PC-3 (cell line): ENCODE measurements around the gene EIF2B4. TPM values are rescaled to one million over a fixed set of nuclear protein-coding genes. Genes with fewer than 3 reads are reported as not detected.
"Not testable (repeated sequence)": the region's sequence is repeated elsewhere in the genome, so short reads cannot be mapped to it uniquely, and the experiment has no call there.

Source experiments
- ATAC-seq: fragments of 200-7000 bp; cut with Tn5 transposase; 2 replicates; pipeline ENCODE4 v1.9.1; 2020; ENCODE audit warnings: mild to moderate bottlenecking, moderate library complexity
- BruUV-seq: library from RNA; stranded (reverse); fragments of 400-500 nt; replicated peaks from 2 replicates; lab custom pipeline; 2021; lab: Mats Ljungman, UMichigan
- CTCF ChIA-PET: fragments of 300-600 bp; sonication (Branson Sonifier 250); formaldehyde crosslinking; loops from one replicate; lab custom pipeline; 2022; ENCODE audit warnings: antibody characterized with exemption; lab: Charles Lee
- POLR2A ChIA-PET: fragments of 300-600 bp; sonication (Branson Sonifier 250); formaldehyde crosslinking; loops from one replicate; lab custom pipeline; 2022; ENCODE audit warnings: antibody characterized with exemption; ENCODE audit not compliant: unreplicated experiment; lab: Charles Lee
- DNase-seq: peaks from one replicate; pipeline ENCODE4 v3.0.0-alpha.2; 2015
- H2AFZ ChIP-seq: fragments of 300-600 bp; sonication (generic); 2 replicates; pipeline ENCODE4 v1.6.0; 2016; ENCODE audit warnings: antibody characterized with exemption, low read length
- H3F3A ChIP-seq: fragments of 300-600 bp; sonication (generic); one replicate; pipeline ENCODE4 v1.6.0; 2017; ENCODE audit warnings: antibody characterized with exemption, low read length, control low read depth, mild to moderate bottlenecking; ENCODE audit not compliant: unreplicated experiment
- H3K27ac ChIP-seq: fragments of 300-600 bp; sonication (generic); 2 replicates; pipeline ENCODE4 v1.5.1; 2016; ENCODE audit warnings: mild to moderate bottlenecking, low read length
- H3K27me3 ChIP-seq: fragments of 300-600 bp; sonication (generic); 2 replicates; pipeline ENCODE4 v1.6.1; 2016; ENCODE audit warnings: low read length, mixed read lengths
- H3K36me3 ChIP-seq: fragments of 300-600 bp; sonication (generic); 2 replicates; pipeline ENCODE4 v1.6.1; 2016; ENCODE audit warnings: low read depth, mixed run types, low read length, mixed read lengths
- H3K4me1 ChIP-seq: fragments of 300-600 bp; sonication (generic); 2 replicates; pipeline ENCODE4 v1.5.1; 2016; ENCODE audit warnings: low read length; ENCODE audit not compliant: insufficient read depth
- H3K4me2 ChIP-seq: fragments of 300-600 bp; sonication (generic); 2 replicates; pipeline ENCODE4 v1.6.0; 2016; ENCODE audit warnings: low read length
- H3K4me3 ChIP-seq: fragments of 300-600 bp; sonication (generic); 2 replicates; pipeline ENCODE4 v1.5.1; 2016; ENCODE audit warnings: mild to moderate bottlenecking, low read length, mixed read lengths
- H3K79me2 ChIP-seq: fragments of 300-600 bp; sonication (generic); 2 replicates; pipeline ENCODE4 v1.6.1; 2017; ENCODE audit warnings: low read length, mixed read lengths
- H3K9ac ChIP-seq: fragments of 300-600 bp; sonication (generic); 2 replicates; pipeline ENCODE4 v1.6.0; 2016; ENCODE audit warnings: mild to moderate bottlenecking, low read length
- H3K9me2 ChIP-seq: fragments of 300-600 bp; sonication (generic); replicated peaks from 2 replicates; pipeline ENCODE4 v1.6.1; 2016; ENCODE audit warnings: mixed run types, low read length, mixed read lengths
- H3K9me3 ChIP-seq: fragments of 300-600 bp; sonication (generic); 2 replicates; pipeline ENCODE4 v1.6.1; 2016; ENCODE audit warnings: low read length, mixed read lengths
- H4K20me1 ChIP-seq: fragments of 300-600 bp; sonication (generic); 2 replicates; pipeline ENCODE4 v1.6.1; 2016; ENCODE audit warnings: low read length, mixed read lengths
- EZH2 ChIP-seq: fragments of 300-600 bp; sonication (generic); IDR thresholded peaks from one replicate; pipeline ENCODE4 v1.6.1; 2017; ENCODE audit warnings: antibody characterized with exemption, mild to moderate bottlenecking, low read length; ENCODE audit not compliant: unreplicated experiment
- EZH2phosphoT487 ChIP-seq: fragments of 300-600 bp; sonication (generic); IDR thresholded peaks from 2 replicates; pipeline ENCODE4 v1.6.1; 2018; ENCODE audit warnings: mild to moderate bottlenecking, antibody characterized with exemption, low read length, borderline replicate concordance
- intact Hi-C: fragments of 100-400 bp; cut with micrococcal nuclease; formaldehyde crosslinking; loops from 2 replicates; pipeline ENCODE4 v1.9.0; 2023
- total RNA-seq: library from RNA; depleted of rRNA; stranded (reverse); fragments of >200 nt; gene quantifications from 2 replicates; pipeline ENCODE4 v1.2.3, GENCODE V29; 2014
- TF ChIP-seq, protein P1 (sequence below): fragments of 300-600 bp; sonication (generic); conservative IDR thresholded peaks from 2 replicates; pipeline ENCODE4 v1.5.1; 2017; ENCODE audit warnings: antibody characterized with exemption, low read depth, mild to moderate bottlenecking, low read length

Gene EIF2B4
- total RNA-seq, 1 experiment from 2014 or later, result 35.8 TPM

- H3K79me2 ChIP-seq, result peaks cover 14% of the 10 kb centered on the region
- H3K4me3 ChIP-seq, result peak overlapping the region; percentile 81
- ChIA-PET CTCF (no interaction called here), POLR2A (interaction anchor here (0.6 kb wide), 1 partner anchor 185 kb away, joined by 3 read pairs; no protein-coding TSS in a partner anchor)
- ATAC-seq (no peak), DNase-seq (peak; percentile 4)
- H3K27ac ChIP-seq, result peak overlapping the region; percentile 94
- peak overlapping the region; percentile 97 for H3K9ac ChIP-seq
- H3K4me2 ChIP-seq, result peak overlapping the region; percentile 97
- H3F3A ChIP-seq, result peaks cover 7% of the 10 kb centered on the region
- no peaks in the 10 kb centered on the region for H3K9me2 ChIP-seq
- TF ChIP-seq, protein P1, sequence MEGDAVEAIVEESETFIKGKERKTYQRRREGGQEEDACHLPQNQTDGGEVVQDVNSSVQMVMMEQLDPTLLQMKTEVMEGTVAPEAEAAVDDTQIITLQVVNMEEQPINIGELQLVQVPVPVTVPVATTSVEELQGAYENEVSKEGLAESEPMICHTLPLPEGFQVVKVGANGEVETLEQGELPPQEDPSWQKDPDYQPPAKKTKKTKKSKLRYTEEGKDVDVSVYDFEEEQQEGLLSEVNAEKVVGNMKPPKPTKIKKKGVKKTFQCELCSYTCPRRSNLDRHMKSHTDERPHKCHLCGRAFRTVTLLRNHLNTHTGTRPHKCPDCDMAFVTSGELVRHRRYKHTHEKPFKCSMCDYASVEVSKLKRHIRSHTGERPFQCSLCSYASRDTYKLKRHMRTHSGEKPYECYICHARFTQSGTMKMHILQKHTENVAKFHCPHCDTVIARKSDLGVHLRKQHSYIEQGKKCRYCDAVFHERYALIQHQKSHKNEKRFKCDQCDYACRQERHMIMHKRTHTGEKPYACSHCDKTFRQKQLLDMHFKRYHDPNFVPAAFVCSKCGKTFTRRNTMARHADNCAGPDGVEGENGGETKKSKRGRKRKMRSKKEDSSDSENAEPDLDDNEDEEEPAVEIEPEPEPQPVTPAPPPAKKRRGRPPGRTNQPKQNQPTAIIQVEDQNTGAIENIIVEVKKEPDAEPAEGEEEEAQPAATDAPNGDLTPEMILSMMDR, result no peak
- no peak for TF ChIP-seq EZH2
- TF ChIP-seq EZH2phosphoT487, result no peak
- peaks cover 32% of the 10 kb centered on the region for H3K4me1 ChIP-seq
- H4K20me1 ChIP-seq, result no peaks in the 10 kb centered on the region
- no peaks in the 10 kb centered on the region for H3K27me3 ChIP-seq
- intact Hi-C loops, result no loop called here
- peak overlapping the region; percentile 80 for H2AFZ ChIP-seq
- H3K9me3 ChIP-seq, result no peaks in the 10 kb centered on the region
- BruUV-seq, result TSS peak; percentile 84
- peaks cover 10% of the 10 kb centered on the region; the same call in 1 of the 2 replicates for H3K36me3 ChIP-seq
Measured at GRCh38 chr2:27322301-27322765, 47.8 kb downstream of the EIF2B4 start.

DNA sequence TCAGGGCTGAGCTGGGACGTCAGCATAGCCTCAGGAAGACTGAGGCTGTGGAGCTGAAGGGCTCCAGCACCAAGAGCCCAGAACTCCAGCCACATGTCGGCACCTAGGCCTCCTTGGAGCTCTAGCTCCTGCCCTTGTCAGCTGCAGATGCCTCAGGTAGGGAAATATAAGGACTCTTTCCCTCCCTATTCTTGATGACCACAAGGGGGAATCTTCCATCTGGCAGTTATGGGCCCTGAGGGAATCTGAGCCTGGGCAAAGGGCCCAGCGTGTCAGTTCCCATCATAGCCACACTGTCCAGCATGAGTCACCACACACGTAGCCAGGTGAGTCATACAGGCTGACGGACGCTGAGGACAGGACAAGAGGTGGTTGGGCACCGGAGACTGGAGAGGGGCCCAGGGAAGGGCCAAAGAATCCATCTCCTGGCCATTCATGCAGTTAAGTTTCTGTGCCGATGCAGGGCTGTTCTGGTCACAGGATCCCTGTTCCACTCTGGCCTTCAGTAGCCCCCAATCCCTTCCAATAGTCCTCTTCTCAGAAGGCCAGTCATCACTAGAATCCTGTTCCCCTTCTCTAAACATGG lies 49.1 kb downstream of the EIF2B4 start:
- no peaks in the 10 kb centered on the region for H3K9me3 ChIP-seq
- H3K79me2 ChIP-seq, result peaks cover 14% of the 10 kb centered on the region
- no peaks in the 10 kb centered on the region for H3K9me2 ChIP-seq
- ChIA-PET CTCF (no interaction called here), POLR2A (interaction anchor here (0.5 to 0.6 kb wide), 2 partner anchors 49 to 86 kb away, joined by 3 to 4 read pairs; no protein-coding TSS in a partner anchor)
- peak overlapping the region; percentile 16 for H2AFZ ChIP-seq
- intact Hi-C loops, result loop anchor here (1.0 kb wide), 2 partner anchors 35 to 49 kb away; partner anchors contain the start of genes EIF2B4, GTF3C2 and SNX17
- DNase-seq (peak; percentile 99), ATAC-seq (peak; percentile 86)
- H3F3A ChIP-seq, result peaks cover 4% of the 10 kb centered on the region
- peak overlapping the region; percentile 81 for H3K4me3 ChIP-seq
- no peaks in the 10 kb centered on the region for H3K27me3 ChIP-seq
- H3K4me1 ChIP-seq, result peaks cover 32% of the 10 kb centered on the region
- no peaks in the 10 kb centered on the region for H4K20me1 ChIP-seq
- peak overlapping the region; percentile 94 for H3K27ac ChIP-seq
- peak overlapping the region; percentile 97 for H3K9ac ChIP-seq
- H3K4me2 ChIP-seq, result peak overlapping the region; percentile 97
- H3K36me3 ChIP-seq, result peaks cover 5% of the 10 kb centered on the region; the same call in 1 of the 2 replicates
- BruUV-seq, result no TSS peak
- TF ChIP-seq EZH2phosphoT487, result no peak
- TF ChIP-seq, protein P1, result peak; percentile 70

GRCh38 chr2:27319839-27320238 lies 50.3 kb downstream of the EIF2B4 start:
- DNase-seq, H3K27ac ChIP-seq, intact Hi-C loops, H3K4me3 ChIP-seq, ATAC-seq, H3K36me3 ChIP-seq, POLR2A ChIA-PET, H3K27me3 ChIP-seq, H3K9me2 ChIP-seq, H3K4me2 ChIP-seq, H3K9me3 ChIP-seq, CTCF ChIA-PET, H2AFZ ChIP-seq, H4K20me1 ChIP-seq, BruUV-seq, H3F3A ChIP-seq, H3K9ac ChIP-seq: not testable (repeated sequence)
- Histone ChIP-seq H3K4me1 (peaks cover 32% of the 10 kb centered on the region), H3K79me2 (peaks cover 14% of the 10 kb centered on the region)
